H9 (cell line): ENCODE results near the gene JAML. TPM values are rescaled to one million over a fixed set of nuclear protein-coding genes. Genes with fewer than 3 reads are reported as not detected.

Experiments
- DNase-seq: peaks from one replicate; pipeline ENCODE4 v3.0.0-alpha.2; 2017
- H2AFZ ChIP-seq: one replicate; pipeline ENCODE4 v1.6.1; 2013; ENCODE audit warnings: mild to moderate bottlenecking, low read length, control low read depth, moderate library complexity
- H2AK5ac ChIP-seq: 2 replicates; pipeline ENCODE4 v1.6.1; 2013; ENCODE audit warnings: low read length, control low read depth, mixed read lengths; ENCODE audit not compliant: insufficient read length
- H2BK120ac ChIP-seq: one replicate; pipeline ENCODE4 v1.6.1; 2013; ENCODE audit warnings: low read depth, mild to moderate bottlenecking, low read length, control low read depth, inconsistent platforms; ENCODE audit not compliant: poor library complexity, severe bottlenecking
- H2BK12ac ChIP-seq: 2 replicates; pipeline ENCODE4 v1.6.1; 2013; ENCODE audit warnings: low read length, control low read depth, mixed read lengths, low read depth; ENCODE audit not compliant: insufficient read length
- H2BK15ac ChIP-seq: 2 replicates; pipeline ENCODE4 v1.6.1; 2013; ENCODE audit warnings: low read depth, low read length, control low read depth
- H2BK20ac ChIP-seq: one replicate; pipeline ENCODE4 v1.6.1; 2013; ENCODE audit warnings: low read depth, mild to moderate bottlenecking, low read length, control low read depth, inconsistent platforms; ENCODE audit not compliant: poor library complexity, severe bottlenecking
- H2BK5ac ChIP-seq: 2 replicates; pipeline ENCODE4 v1.6.1; 2013; ENCODE audit warnings: low read length, control low read depth, mixed read lengths; ENCODE audit not compliant: insufficient read length
- H3K14ac ChIP-seq: 2 replicates; pipeline ENCODE4 v1.6.1; 2013; ENCODE audit warnings: low read length, control low read depth; ENCODE audit not compliant: insufficient read depth
- H3K18ac ChIP-seq: 2 replicates; pipeline ENCODE4 v1.6.1; 2013; ENCODE audit warnings: low read depth, mild to moderate bottlenecking, mixed read lengths, low read length, control low read depth; ENCODE audit not compliant: insufficient read length
- H3K23ac ChIP-seq: 2 replicates; pipeline ENCODE4 v1.6.1; 2013; ENCODE audit warnings: low read length, control low read depth, mixed read lengths, low read depth; ENCODE audit not compliant: insufficient read length
- H3K23me2 ChIP-seq: 2 replicates; pipeline ENCODE4 v1.6.1; 2013; ENCODE audit warnings: low read depth, mild to moderate bottlenecking, mixed read lengths, low read length, control low read depth; ENCODE audit not compliant: insufficient read length, poor library complexity, severe bottlenecking
- H3K27ac ChIP-seq: 2 replicates; pipeline ENCODE4 v1.5.1; 2013; ENCODE audit warnings: low read length, control low read depth, mixed read lengths, low read depth; ENCODE audit not compliant: insufficient read length
- H3K27me3 ChIP-seq: 2 replicates; pipeline ENCODE4 v1.6.1; 2013; ENCODE audit warnings: low read length, control low read depth, inconsistent platforms; ENCODE audit not compliant: insufficient read depth
- H3K4ac ChIP-seq: 2 replicates; pipeline ENCODE4 v1.6.1; 2013; ENCODE audit warnings: low read depth, mild to moderate bottlenecking, control low read depth, inconsistent platforms, low read length, moderate library complexity
- H3K4me1 ChIP-seq: 2 replicates; pipeline ENCODE4 v1.6.1; 2013; ENCODE audit warnings: low read length, control low read depth, inconsistent platforms; ENCODE audit not compliant: insufficient read depth
- H3K4me2 ChIP-seq: 2 replicates; pipeline ENCODE4 v1.6.1; 2013; ENCODE audit warnings: low read length, control low read depth, mixed read lengths; ENCODE audit not compliant: insufficient read length, insufficient read depth
- H3K56ac ChIP-seq: 2 replicates; pipeline ENCODE4 v1.6.1; 2013; ENCODE audit warnings: low read depth, mild to moderate bottlenecking, mixed read lengths, low read length, control low read depth; ENCODE audit not compliant: insufficient read length
- H3K79me1 ChIP-seq: 2 replicates; pipeline ENCODE4 v1.6.1; 2013; ENCODE audit warnings: low read depth, mild to moderate bottlenecking, moderate library complexity, low read length, control low read depth, inconsistent platforms; ENCODE audit not compliant: insufficient read depth, poor library complexity, severe bottlenecking
- H3K79me2 ChIP-seq: 2 replicates; pipeline ENCODE4 v1.6.1; 2013; ENCODE audit warnings: low read length, control low read depth, inconsistent platforms; ENCODE audit not compliant: insufficient read depth
- H3K9ac ChIP-seq: 2 replicates; pipeline ENCODE4 v1.6.1; 2013; ENCODE audit warnings: low read length, control low read depth, mixed read lengths; ENCODE audit not compliant: insufficient read length; ENCODE audit errors: extremely low read depth
- H3K9me3 ChIP-seq: one replicate; pipeline ENCODE4 v1.6.1; 2013; ENCODE audit warnings: low read depth, low read length, inconsistent platforms; ENCODE audit not compliant: control insufficient read depth
- H3T11ph ChIP-seq: one replicate; pipeline ENCODE4 v1.6.1; 2013; ENCODE audit warnings: mild to moderate bottlenecking, low read length, control low read depth, inconsistent platforms
- H4K20me1 ChIP-seq: one replicate; pipeline ENCODE4 v1.6.1; 2013; ENCODE audit not compliant: control insufficient read depth, insufficient read length, insufficient read depth
- H4K5ac ChIP-seq: 2 replicates; pipeline ENCODE4 v1.6.1; 2013; ENCODE audit warnings: low read depth, mild to moderate bottlenecking, mixed read lengths, low read length, control low read depth; ENCODE audit not compliant: insufficient read length
- H4K8ac ChIP-seq: replicated peaks from 2 replicates; pipeline ENCODE4 v1.6.1; 2013; ENCODE audit warnings: low read length, control low read depth, mixed read lengths, low read depth; ENCODE audit not compliant: insufficient read length
- H4K91ac ChIP-seq: 2 replicates; pipeline ENCODE4 v1.6.1; 2013; ENCODE audit warnings: low read depth, mild to moderate bottlenecking, moderate library complexity, mixed read lengths, low read length, control low read depth; ENCODE audit not compliant: insufficient read length
- H3K27ac Mint-ChIP-seq, 3 experiments: 2 replicates in 2 of 3; 3 replicates in 1 of 3; pipeline ENCODE4 v1.8.0; 2020 to 2021; ENCODE audit warnings: mixed read lengths in 3 of 3, mild to moderate bottlenecking in 1 of 3, moderate library complexity in 1 of 3
- H3K27me3 Mint-ChIP-seq: 2 replicates; pipeline ENCODE4 v1.8.0; 2021; ENCODE audit warnings: low read depth, mild to moderate bottlenecking, moderate library complexity, mixed read lengths
- H3K36me3 Mint-ChIP-seq, 3 experiments: 2 replicates in 2 of 3; 3 replicates in 1 of 3; pipeline ENCODE4 v1.8.0; 2020 to 2021; ENCODE audit warnings: low read depth in 3 of 3, mixed read lengths in 3 of 3; ENCODE audit not compliant: insufficient read depth in 1 of 3
- H3K4me1 Mint-ChIP-seq, 2 experiments: 2 replicates each; pipeline ENCODE4 v1.8.0; 2020; ENCODE audit warnings: mixed read lengths in 2 of 2
- H3K4me3 Mint-ChIP-seq, 2 experiments: 2 replicates in 1 of 2; 3 replicates in 1 of 2; pipeline ENCODE4 v1.8.0; 2020 to 2021; ENCODE audit warnings: mild to moderate bottlenecking in 2 of 2, mixed read lengths in 2 of 2, moderate library complexity in 1 of 2
- H3K9me3 Mint-ChIP-seq, 2 experiments: 2 replicates in 1 of 2; 3 replicates in 1 of 2; pipeline ENCODE4 v1.8.0; 2020; ENCODE audit warnings: mild to moderate bottlenecking in 2 of 2, mixed read lengths in 2 of 2, moderate library complexity in 1 of 2
- CTCF ChIP-seq: fragments of 200-600 bp; sonication (generic); conservative IDR thresholded peaks from 3 replicates; pipeline ENCODE4 v1.8.0; 2021; ENCODE audit warnings: antibody characterized with exemption, mild to moderate bottlenecking
- WGBS: extraction: QIAGEN DNeasy Blood & Tissue Kit; methylation state at CpG from one replicate; pipeline ENCODE4 v1.1.7; 2013; ENCODE audit warnings: missing lambda C conversion rate, low lambda C conversion rate, mixed read lengths; ENCODE audit not compliant: insufficient read length; ENCODE audit errors: extremely low coverage; 5-methylcytosine and 5-hydroxymethylcytosine counted together
- total RNA-seq: library from RNA; stranded (reverse); gene quantifications from 2 replicates; pipeline ENCODE4 v1.2.1, GENCODE V29; 2021

The JAML gene
- total RNA-seq, 1 experiment from 2014 or later, result 0.48 TPM

- no peak overlapping the region for H4K5ac ChIP-seq
- TF ChIP-seq CTCF, result peak; percentile 54
- H3K36me3 Mint-ChIP-seq, result no peaks in the 10 kb centered on the region
- H3K9ac ChIP-seq, result no peak overlapping the region
- H2BK5ac ChIP-seq, result no peak overlapping the region
- H3K4me3 Mint-ChIP-seq, result no peak overlapping the region
- no peaks in the 10 kb centered on the region for H4K20me1 ChIP-seq
- H3K4me1 Mint-ChIP-seq, result peaks cover 1 to 12% of the 10 kb centered on the region in 2 experiments
- no peak overlapping the region for H3K23ac ChIP-seq
- no peak overlapping the region for H3K56ac ChIP-seq
- H3K27me3 ChIP-seq, result peaks cover 2% of the 10 kb centered on the region; the same call in 1 of the 2 replicates
- H2AFZ ChIP-seq, result no peak overlapping the region
- peaks cover 80% of the 10 kb centered on the region for H3K27me3 Mint-ChIP-seq
- H3K9me3 Mint-ChIP-seq, result no peaks in the 10 kb centered on the region; a peak in 1 of 5 replicates
- H2BK12ac ChIP-seq, result no peak overlapping the region
- H2AK5ac ChIP-seq, result no peak overlapping the region
- H3K9me3 ChIP-seq, result no peaks in the 10 kb centered on the region
- no peak overlapping the region for H3K14ac ChIP-seq
- no peak overlapping the region for H3K4me2 ChIP-seq
- no peak overlapping the region for H3K4ac ChIP-seq
- H3K27ac Mint-ChIP-seq, result no peak overlapping the region
- no peak overlapping the region for H2BK15ac ChIP-seq
- no peak overlapping the region for H2BK120ac ChIP-seq
- H3K79me1 ChIP-seq, result no peaks in the 10 kb centered on the region
- H4K8ac ChIP-seq, result no peak overlapping the region
- no peak overlapping the region for H3K27ac ChIP-seq
- no peaks in the 10 kb centered on the region for H3K79me2 ChIP-seq
- H2BK20ac ChIP-seq, result no peak overlapping the region
- no CpG with 5 or more reads among the region's 1 CpG for WGBS
- H3K23me2 ChIP-seq, result no peaks in the 10 kb centered on the region
- no peaks in the 10 kb centered on the region; the same call in 1 of the 2 replicates for H3K4me1 ChIP-seq
- no peak overlapping the region for H3T11ph ChIP-seq
- H4K91ac ChIP-seq, result no peak overlapping the region
- H3K18ac ChIP-seq, result no peak overlapping the region
- no peak for DNase-seq
These were observed 33.6 kb upstream of the JAML start for GRCh38 chr11:118258410-118258809.
